ENCODE measurements around the gene PTPRG. TPM values are rescaled to one million over a fixed set of nuclear protein-coding genes. Genes with fewer than 3 reads are reported as not detected.

The PTPRG gene
- total and polyA plus RNA-seq, 2 donors (not counting 3 experiments of a cell fraction or from before 2014, with no cell fraction given), result 8.9 to 39.1 TPM

GRCh38 chr3:61729038-61729634 is 167.8 kb downstream of the PTPRG start:
- ChIA-PET CTCF (no interaction called here), POLR2A (no interaction called here)
- Histone ChIP-seq H3K9ac (replicated peaks; ENCODE audit: extremely low read depth, insufficient read depth, low read length) (no peak overlapping the region), H3K4me2 (ENCODE audit: insufficient read depth, low read length) (no peak overlapping the region), H3K4me1 (ENCODE audit: control insufficient read depth, extremely low read depth, insufficient read depth, low read length) (no peaks in the 10 kb centered on the region), H3K9me3 (replicated peaks; ENCODE audit: control insufficient read depth, insufficient read depth, low read length) (no peaks in the 10 kb centered on the region), H4K20me1 (replicated peaks; ENCODE audit: control insufficient read depth, extremely low read depth, insufficient read depth, low read length) (no peaks in the 10 kb centered on the region), H3K79me2 (ENCODE audit: control insufficient read depth, insufficient read depth, low read length) (no peaks in the 10 kb centered on the region), H3K4me3 (replicated peaks in 1 of 3; ENCODE audit: insufficient read depth in 1 of 3, low read depth in 1 of 3, low read length in 3 of 3) (no peak overlapping the region), H3K36me3 (ENCODE audit: control insufficient read depth in 2 of 2, extremely low read depth in 1 of 2, insufficient read depth in 2 of 2, low read length in 2 of 2) (no peaks in the 10 kb centered on the region), H3K9me1 (replicated peaks; ENCODE audit: control insufficient read depth, extremely low read depth, insufficient read depth, low read length) (no peaks in the 10 kb centered on the region), H3K27me3 (ENCODE audit: control insufficient read depth in 2 of 2, insufficient read depth in 2 of 2, low read length in 2 of 2) (no peaks in the 10 kb centered on the region), H2AFZ (ENCODE audit: low read depth, low read length) (no peak overlapping the region), H3K27ac (ENCODE audit: insufficient read depth, low read depth, low read length) (no peak overlapping the region)
- BruUV-seq (replicated peaks), result no TSS peak
- TF ChIP-seq FOS (IDR thresholded peaks at IDR 0.05; ENCODE audit: borderline replicate concordance, insufficient read depth, low read length) (no peak), EZH2 (IDR thresholded peaks at IDR 0.05; ENCODE audit: borderline replicate concordance, low read depth, low read length, severe bottlenecking) (no peak), GATA2 (IDR thresholded peaks at IDR 0.05; ENCODE audit: insufficient read depth, insufficient read length, low read depth, low read length) (no peak), MYC (IDR thresholded peaks at IDR 0.05; ENCODE audit: low read depth, low read length) (no peak), POLR2AphosphoS5 (IDR thresholded peaks at IDR 0.05; ENCODE audit: insufficient read depth, low read depth, low read length) (no peak), JUN (IDR thresholded peaks at IDR 0.05; ENCODE audit: borderline replicate concordance, insufficient read depth, insufficient read length, low read depth) (no peak), POLR2A (IDR thresholded peaks at IDR 0.05; ENCODE audit: low read depth, low read length) (no peak)
- TF ChIP-seq, protein P1, sequence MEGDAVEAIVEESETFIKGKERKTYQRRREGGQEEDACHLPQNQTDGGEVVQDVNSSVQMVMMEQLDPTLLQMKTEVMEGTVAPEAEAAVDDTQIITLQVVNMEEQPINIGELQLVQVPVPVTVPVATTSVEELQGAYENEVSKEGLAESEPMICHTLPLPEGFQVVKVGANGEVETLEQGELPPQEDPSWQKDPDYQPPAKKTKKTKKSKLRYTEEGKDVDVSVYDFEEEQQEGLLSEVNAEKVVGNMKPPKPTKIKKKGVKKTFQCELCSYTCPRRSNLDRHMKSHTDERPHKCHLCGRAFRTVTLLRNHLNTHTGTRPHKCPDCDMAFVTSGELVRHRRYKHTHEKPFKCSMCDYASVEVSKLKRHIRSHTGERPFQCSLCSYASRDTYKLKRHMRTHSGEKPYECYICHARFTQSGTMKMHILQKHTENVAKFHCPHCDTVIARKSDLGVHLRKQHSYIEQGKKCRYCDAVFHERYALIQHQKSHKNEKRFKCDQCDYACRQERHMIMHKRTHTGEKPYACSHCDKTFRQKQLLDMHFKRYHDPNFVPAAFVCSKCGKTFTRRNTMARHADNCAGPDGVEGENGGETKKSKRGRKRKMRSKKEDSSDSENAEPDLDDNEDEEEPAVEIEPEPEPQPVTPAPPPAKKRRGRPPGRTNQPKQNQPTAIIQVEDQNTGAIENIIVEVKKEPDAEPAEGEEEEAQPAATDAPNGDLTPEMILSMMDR (IDR thresholded peaks at IDR 0.05; ENCODE audit: extremely low read depth in 1 of 2, insufficient read depth in 1 of 2, low read depth in 1 of 2, low read length in 2 of 2), result no peak
- TF ChIP-seq, protein P2, sequence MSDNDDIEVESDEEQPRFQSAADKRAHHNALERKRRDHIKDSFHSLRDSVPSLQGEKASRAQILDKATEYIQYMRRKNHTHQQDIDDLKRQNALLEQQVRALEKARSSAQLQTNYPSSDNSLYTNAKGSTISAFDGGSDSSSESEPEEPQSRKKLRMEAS (IDR thresholded peaks at IDR 0.05; ENCODE audit: insufficient read depth, insufficient read length), result no peak
- FAIRE-seq (no peak), DNase-seq (ENCODE audit: low read depth, low spot score) (no peak)
- dilution Hi-C loops (cut with MboI; ENCODE audit: extremely low pct_ligation_motif_present, low sequenced_read_pairs), result no loop called here
- intact Hi-C loops (cut with micrococcal nuclease), result no loop called here
